ENCODE measurements around the gene C6orf132.

Gene C6orf132

DNA sequence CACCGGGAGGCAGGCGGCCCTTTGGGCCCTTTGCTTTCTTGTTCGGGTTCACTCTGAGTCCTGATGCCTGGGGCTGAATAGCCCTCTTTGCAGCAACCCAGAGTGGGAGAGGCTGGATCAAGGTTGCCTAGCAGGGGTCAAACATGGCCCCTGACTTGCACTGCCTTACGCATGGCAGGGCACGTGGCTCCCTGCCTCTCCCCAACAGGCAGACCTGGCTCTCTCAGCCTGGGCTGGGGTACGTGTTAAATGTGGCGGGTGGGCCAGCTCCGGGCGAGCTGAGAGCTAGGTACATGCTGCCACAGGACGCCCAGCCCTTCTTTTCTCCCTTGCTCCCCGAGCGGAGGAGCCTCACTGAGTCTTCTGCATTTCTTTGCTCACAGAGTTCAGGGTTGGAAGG lies 7.3 kb downstream of the C6orf132 start:
- DNase-seq, result no peak

DNA sequence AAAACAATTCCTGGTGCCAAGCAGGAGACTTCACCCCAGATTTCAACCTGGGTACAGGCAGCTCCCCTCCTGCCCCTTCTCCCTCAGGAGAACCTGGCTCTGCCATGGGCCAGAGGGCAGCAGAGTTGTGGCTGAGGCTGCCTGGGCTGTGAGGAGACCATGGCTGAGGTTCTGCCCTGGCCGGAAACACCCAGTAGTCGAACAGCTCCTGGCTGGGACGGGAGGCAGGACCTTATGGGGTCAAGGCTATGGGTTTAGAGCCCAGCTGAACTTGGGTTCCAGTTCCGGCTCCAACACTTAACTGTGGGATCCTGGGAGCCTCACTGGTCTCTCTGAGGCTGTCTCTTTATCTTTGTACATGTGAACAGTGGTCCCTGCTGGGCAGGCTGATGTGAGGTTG lies 8.5 kb downstream of the C6orf132 start:
- no peak for DNase-seq

DNA sequence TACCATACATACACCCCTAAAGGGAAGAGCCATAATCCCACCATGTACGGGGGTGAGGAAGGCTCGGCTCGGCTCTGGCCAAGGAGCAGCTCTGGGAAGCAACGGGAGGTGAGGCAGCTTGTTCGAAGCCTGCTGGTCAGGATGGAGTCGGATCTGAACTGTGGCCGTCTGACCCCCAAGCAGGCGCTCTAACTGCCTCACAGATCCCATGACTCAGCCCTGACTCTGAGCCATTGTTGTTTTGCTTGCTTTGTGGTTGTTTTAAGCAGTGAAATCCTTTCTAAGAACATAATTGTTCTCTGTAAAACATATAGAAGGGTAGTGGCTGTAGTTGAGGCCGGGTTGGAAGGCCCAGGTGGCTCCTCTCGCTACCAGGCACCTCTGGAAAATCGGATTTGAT lies 10.9 kb downstream of the C6orf132 start:
- no peak for DNase-seq

- no peak for DNase-seq
Measured at GRCh38 chr6:42129360-42129676, 13.1 kb downstream of the C6orf132 start.

GRCh38 chr6:42128460-42129359 lies 13.7 kb downstream of the C6orf132 start:
- no peak for DNase-seq

DNA sequence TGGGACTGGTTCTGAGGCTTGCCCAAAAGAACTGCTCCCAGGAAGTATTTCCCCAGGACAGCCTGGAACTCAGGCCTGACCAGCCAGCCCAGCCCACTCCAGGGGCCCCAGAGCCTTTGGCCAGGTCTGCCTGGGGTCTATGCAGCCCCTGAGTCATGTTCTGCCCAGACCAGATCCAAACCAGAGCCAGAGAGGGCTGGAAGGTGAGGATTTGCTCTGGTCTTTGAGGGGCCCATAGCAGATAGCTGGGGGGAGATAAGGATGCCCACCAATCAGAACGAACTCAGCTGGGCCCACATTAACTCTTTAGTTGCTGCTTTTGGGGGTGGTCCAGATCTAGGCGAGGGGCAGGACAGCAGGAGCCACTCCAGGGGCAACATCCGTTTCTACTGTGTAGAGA lies 16.8 kb downstream of the C6orf132 start:
- no peak for DNase-seq

DNA sequence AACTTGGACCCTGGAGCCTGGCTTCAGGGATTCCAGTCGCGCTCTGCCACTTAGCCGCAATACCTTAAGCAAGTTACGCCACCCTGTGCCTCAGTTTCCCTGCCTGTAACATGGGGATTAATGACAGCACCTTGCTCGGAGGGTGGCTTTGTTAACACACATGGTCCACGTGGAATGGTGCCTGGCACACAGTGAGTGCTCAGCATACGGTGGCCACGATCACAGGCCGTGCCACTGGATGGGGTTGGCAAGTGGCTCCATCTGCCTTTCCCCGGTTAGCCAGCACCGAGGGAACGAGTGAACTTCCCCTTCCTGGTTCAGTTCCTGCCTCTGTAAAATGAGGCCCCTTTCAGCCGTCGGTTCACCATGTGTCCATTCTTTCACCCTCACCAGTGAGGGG lies 17.2 kb downstream of the C6orf132 start:
- peak; percentile 25 for DNase-seq

- no peak for DNase-seq
Measured at GRCh38 chr6:42124223-42124836, 18.1 kb downstream of the C6orf132 start.

DNA sequence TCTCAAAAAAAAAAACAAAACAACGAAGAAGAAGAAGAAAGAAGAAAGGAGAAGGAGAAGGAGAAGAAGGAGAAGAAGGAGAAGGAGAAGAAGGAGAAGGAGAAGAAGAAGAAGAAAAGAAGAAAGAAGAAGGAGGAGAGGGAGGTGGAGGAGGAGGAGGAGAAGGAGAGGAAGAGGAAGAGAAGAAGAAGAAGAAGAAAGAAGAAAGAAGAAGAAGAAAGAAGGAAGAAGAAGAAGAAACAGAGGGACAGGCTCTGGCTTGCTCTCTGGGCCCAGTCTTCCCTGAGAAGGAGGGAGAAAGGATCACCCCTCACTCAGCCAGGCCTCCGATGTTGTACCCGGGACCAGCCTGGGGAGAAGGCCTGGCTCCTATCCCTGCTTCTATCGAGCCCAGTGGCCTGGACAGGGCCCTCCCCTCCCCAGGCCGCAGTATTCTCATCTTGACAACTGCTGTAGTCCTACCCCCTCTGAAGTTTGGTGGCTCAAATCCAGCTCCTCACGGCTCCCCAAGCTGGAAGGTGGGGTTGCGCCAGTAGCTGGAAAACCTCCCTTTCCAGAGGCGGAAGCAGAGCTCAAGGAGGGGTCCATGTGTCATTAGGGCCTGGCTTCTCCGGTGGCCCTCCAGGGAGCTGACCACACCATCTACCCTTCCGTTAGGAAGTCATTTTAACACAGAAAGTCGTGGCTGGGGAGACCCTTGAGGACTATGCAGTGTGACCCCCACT lies 18.9 kb downstream of the C6orf132 start:
- no peak for DNase-seq

DNA sequence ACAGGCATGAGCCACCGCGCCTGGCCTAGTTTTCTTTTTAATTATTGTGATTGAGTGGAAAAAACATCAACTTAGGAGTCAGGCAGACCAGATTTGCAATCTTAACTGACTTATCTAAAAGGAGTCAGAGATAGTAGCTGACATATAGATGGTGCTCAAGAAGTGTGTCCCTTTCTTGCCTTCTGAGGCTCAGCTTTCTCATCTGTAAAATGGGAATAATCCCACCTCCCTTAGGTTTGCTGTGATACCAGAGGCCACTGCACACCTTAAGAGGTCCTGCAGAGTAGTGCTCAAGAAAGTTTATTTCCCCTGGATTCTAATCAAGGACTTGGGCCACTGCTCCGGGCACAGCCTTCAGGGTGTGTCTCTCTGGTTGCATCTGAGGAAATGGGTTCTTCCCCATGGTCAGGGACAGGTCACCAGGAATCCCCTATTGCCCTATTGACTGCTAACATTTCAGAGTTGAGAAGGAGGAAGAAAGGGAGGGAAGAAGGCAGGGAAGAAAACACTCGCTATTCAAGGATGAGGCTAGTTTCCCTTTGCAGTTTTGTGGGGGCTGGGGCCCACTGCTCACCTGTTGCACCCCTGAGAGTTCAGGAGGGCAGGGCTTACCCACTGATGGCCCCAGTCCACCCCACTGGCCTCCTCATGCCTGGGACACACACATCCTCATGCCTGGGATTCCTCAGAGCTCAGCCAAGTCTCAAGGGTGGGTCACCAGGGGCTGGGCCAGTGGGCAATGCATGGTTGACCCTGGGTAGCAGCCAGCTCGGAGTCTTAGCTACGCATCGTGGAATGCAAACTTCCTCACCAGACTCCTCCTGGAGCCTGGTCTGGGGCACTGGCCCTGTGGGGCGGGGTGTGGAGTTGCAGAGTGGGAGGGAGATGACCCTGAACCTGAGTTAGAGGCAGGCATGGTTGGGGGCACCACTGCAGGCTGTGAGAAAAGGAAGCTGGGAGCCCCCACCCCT lies 21.2 kb downstream of the C6orf132 start:
- DNase-seq, result peak; percentile 57

DNA sequence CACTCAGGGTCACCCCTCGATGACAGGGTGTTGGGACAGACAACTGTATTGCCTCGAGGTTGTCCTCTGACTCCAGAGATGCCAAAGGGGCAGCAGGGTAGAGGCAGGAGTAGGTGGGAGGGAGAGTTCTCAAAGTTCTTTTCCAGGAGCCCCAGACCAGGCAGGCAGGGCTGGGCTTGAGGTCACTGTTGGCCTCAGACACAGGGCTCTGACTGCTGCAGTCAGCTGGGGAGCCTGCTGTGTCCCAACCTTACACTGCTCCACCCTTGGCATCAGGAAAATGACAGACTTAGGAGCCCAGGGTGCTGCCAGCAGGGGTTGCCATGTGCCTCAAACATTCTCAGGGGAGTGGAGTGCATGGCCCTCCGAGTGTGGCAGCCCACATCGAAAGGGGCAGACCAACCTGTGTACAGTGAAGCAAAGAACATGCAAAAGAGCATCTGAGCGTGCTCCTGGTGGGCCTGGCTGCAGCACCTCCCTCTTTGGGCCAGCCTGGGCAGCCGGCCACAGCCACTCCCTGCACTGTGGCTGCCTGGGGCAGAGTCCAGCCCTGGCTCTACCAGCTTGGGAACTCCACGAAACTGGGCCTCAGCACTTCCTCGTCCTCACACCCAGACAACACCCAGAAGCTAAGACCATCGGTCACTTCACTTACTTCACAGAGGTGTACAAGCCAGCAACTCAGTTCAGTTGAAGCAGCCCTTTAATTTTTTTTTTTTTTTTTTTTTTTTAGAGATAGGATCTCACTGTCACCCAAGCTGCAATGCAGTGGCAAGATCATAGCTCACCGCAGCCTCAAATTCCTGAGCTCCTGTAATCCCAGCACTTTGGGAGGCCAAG lies 24.0 kb downstream of the C6orf132 start:
- no peak for DNase-seq

GRCh38 chr6:42117843-42118161 lies 24.6 kb downstream of the C6orf132 start:
- no peak for DNase-seq

- DNase-seq, result no peak
Measured at GRCh38 chr6:42113936-42114636, 28.3 kb downstream of the C6orf132 start.

DNA sequence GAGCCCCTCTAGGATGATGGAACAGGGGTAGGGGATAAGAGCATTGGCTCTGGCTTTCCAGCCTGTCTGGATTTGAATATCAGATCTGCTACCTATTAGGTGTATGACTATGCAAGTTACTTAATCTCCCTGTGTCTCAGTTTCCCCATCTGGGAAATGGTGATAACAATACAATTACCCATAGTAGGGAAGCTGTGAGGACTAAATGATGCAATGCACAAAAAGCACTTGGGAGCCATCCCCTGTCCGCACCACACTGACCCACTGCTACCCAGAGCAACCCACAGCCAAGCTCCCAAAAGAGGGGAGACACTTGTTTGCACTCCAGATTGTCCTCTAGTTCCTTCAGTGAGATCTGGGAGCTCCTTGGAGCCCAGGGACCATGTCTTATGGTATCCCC lies 30.1 kb downstream of the C6orf132 start:
- no peak for DNase-seq

- DNase-seq, result no peak
Measured at GRCh38 chr6:42110683-42111082, 31.7 kb downstream of the C6orf132 start.

GRCh38 chr6:42108071-42108470 lies 34.3 kb downstream of the C6orf132 start:
- no peak for DNase-seq

GRCh38 chr6:42106112-42107023 lies 36.1 kb downstream of the C6orf132 start:
- no peak for DNase-seq

GRCh38 chr6:42105709-42106108 lies 36.7 kb downstream of the C6orf132 start:
- DNase-seq, result no peak

- no peak for DNase-seq
Measured at GRCh38 chr6:42105156-42105648, 37.2 kb downstream of the C6orf132 start.

DNA sequence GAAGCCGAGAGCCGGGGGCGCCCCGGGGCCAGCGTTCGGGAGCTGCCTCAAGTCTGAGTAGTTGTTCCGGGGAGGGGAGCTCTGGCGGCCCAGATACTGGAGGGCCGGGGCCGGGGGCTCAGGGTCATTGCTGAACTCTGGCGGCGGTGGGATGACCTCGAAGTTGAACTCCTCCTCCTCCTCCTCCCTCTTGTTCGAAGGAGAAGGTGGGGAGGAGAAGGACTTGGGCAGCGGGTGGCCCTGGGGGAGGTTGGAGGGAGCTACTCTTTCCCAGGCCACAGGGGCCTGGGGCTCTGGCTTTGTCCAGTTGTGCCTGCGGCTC lies 37.7 kb downstream of the C6orf132 start:
- no peak for DNase-seq
